Kidney (tissue), 14 donors: ENCODE measurements around the gene FAF1. TPM values are rescaled to one million over a fixed set of nuclear protein-coding genes. Genes with fewer than 3 reads are reported as not detected.

Experiments
- DNase-seq, 5 donors: peaks; one replicate each; pipeline ENCODE4 v3.0.0-alpha.2; 2013 to 2020
- FAIRE-seq: peaks from 2 replicates; lab custom pipeline; 2012; peaks lifted over from hg19 to GRCh38; lab: Jason Lieb, UNC
- H3K27ac ChIP-seq, 2 donors: one replicate each; pipeline ENCODE4 v1.7.0; 2013; ENCODE audit warnings: low read depth in 2 of 2, low read length in 2 of 2, inconsistent platforms in 1 of 2
- H3K27me3 ChIP-seq: one replicate; pipeline ENCODE4 v1.7.1; 2013; ENCODE audit warnings: low read length, inconsistent platforms; ENCODE audit not compliant: control insufficient read depth, insufficient read depth
- H3K36me3 ChIP-seq, 3 donors: one replicate each; pipeline versions ENCODE4 v1.7.0 to v1.7.1; 2013; ENCODE audit warnings: low read length in 3 of 3, control low read depth in 1 of 3, inconsistent platforms in 1 of 3; ENCODE audit not compliant: insufficient read depth in 3 of 3, control insufficient read depth in 2 of 3
- H3K4me1 ChIP-seq, 3 donors: one replicate each; pipeline versions ENCODE4 v1.7.0 to v1.7.1; 2013; ENCODE audit warnings: low read length in 3 of 3, inconsistent platforms in 1 of 3, low read depth in 1 of 3; ENCODE audit not compliant: control insufficient read depth in 2 of 3, insufficient read depth in 2 of 3
- H3K4me3 ChIP-seq, 3 donors: one replicate each; pipeline versions ENCODE4 v1.7.0 to v1.8.1; 2013; ENCODE audit warnings: low read length in 3 of 3, control low read depth in 1 of 3, inconsistent platforms in 1 of 3
- H3K9ac ChIP-seq, 3 donors: one replicate each; pipeline versions ENCODE4 v1.7.0 to v1.7.1; 2013; ENCODE audit warnings: low read length in 3 of 3, control low read depth in 1 of 3, inconsistent platforms in 1 of 3
- H3K9me3 ChIP-seq, 3 donors: one replicate each; pipeline versions ENCODE4 v1.7.0 to v1.7.1; 2013; ENCODE audit warnings: low read length in 3 of 3, control low read depth in 1 of 3, inconsistent platforms in 1 of 3; ENCODE audit not compliant: control insufficient read depth in 2 of 3, insufficient read depth in 1 of 3
- intact Hi-C: fragments of 100-400 bp; cut with DNase I; formaldehyde crosslinking; loops from one replicate; pipeline ENCODE4 v1.11.1; 2022
- polyA plus RNA-seq: library from polyadenylated mRNA; stranded (reverse); fragments of 350-450 nt; fragmentation: Illumina TruSeq; extraction: RNeasy Lipid Tissue Mini Kit (QIAGEN cat#74804); gene quantifications from one replicate; pipeline ENCODE4 v1.2.3, GENCODE V29; 2014; ENCODE audit warnings: low read depth, low replicate concordance; ENCODE audit not compliant: insufficient read depth
- total RNA-seq: library from RNA; stranded (reverse); fragmentation: NEBNext Ultra II Directional; extraction: Animal tissue kit (Norgen Biotek cat#: 25700); gene quantifications from one replicate; pipeline ENCODE4 v1.2.1, GENCODE V29; 2021
- TF ChIP-seq, protein P1 (sequence below): IDR thresholded peaks from 3 replicates; pipeline ENCODE4 v1.5.1; 2012; ENCODE audit warnings: mild to moderate bottlenecking, moderate library complexity, borderline replicate concordance; ENCODE audit not compliant: insufficient read depth; ENCODE audit errors: extremely low read depth
- donor health status: control.
- donor health status: control.
- donor health status: control.
- donor health status: control.
- donor health status: control.
- donor health status: DM: yes; HTN: yes; CAD: no.
- donor health status: Normal renal cell carcinoma (clear cell type).

FAF1 gene
- total and polyA plus RNA-seq, 2 donors from 2014 or later, result 50.1 to 72.8 TPM

- no peak overlapping the region for H3K9ac ChIP-seq
- H3K36me3 ChIP-seq, result no peaks in the 10 kb centered on the region
- no peaks in the 10 kb centered on the region for H3K4me1 ChIP-seq
- intact Hi-C loops, result no loop called here
- TF ChIP-seq, protein P1, sequence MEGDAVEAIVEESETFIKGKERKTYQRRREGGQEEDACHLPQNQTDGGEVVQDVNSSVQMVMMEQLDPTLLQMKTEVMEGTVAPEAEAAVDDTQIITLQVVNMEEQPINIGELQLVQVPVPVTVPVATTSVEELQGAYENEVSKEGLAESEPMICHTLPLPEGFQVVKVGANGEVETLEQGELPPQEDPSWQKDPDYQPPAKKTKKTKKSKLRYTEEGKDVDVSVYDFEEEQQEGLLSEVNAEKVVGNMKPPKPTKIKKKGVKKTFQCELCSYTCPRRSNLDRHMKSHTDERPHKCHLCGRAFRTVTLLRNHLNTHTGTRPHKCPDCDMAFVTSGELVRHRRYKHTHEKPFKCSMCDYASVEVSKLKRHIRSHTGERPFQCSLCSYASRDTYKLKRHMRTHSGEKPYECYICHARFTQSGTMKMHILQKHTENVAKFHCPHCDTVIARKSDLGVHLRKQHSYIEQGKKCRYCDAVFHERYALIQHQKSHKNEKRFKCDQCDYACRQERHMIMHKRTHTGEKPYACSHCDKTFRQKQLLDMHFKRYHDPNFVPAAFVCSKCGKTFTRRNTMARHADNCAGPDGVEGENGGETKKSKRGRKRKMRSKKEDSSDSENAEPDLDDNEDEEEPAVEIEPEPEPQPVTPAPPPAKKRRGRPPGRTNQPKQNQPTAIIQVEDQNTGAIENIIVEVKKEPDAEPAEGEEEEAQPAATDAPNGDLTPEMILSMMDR, result no peak
- no peaks in the 10 kb centered on the region for H3K9me3 ChIP-seq
- no peak for DNase-seq
- no peak overlapping the region for H3K4me3 ChIP-seq
- peak; percentile 45 for FAIRE-seq
- no peaks in the 10 kb centered on the region for H3K27me3 ChIP-seq
- H3K27ac ChIP-seq, result no peak overlapping the region
Observed at GRCh38 chr1:50693829-50694228, 266.2 kb downstream of the FAF1 start.

DNA sequence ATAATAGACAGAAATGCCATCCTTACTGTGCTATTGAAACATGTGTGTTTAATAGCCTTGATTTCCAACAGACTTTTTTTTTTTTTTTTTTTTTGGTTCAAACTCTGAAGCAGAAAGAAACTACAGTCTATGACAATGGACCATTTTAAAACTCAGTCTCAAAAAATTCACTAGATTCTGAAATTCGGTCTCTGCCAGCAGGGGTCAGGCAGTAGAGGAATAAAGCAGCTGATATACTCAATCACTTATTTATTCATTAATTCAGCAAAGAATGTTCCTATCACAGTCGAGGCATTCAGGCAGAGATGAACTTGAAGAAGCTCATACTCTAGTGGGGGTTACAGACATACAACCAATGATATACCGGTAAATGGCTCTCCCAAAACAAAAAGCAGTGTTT is 275.9 kb downstream of the FAF1 start:
- no peaks in the 10 kb centered on the region for H3K36me3 ChIP-seq
- intact Hi-C loops, result no loop called here
- no peak overlapping the region for H3K9ac ChIP-seq
- no peak for DNase-seq
- no peaks in the 10 kb centered on the region for H3K4me1 ChIP-seq
- FAIRE-seq, result no peak
- no peak overlapping the region for H3K4me3 ChIP-seq
- no peaks in the 10 kb centered on the region for H3K9me3 ChIP-seq
- H3K27me3 ChIP-seq, result no peaks in the 10 kb centered on the region
- no peak overlapping the region for H3K27ac ChIP-seq
- TF ChIP-seq, protein P1, result no peak

DNA sequence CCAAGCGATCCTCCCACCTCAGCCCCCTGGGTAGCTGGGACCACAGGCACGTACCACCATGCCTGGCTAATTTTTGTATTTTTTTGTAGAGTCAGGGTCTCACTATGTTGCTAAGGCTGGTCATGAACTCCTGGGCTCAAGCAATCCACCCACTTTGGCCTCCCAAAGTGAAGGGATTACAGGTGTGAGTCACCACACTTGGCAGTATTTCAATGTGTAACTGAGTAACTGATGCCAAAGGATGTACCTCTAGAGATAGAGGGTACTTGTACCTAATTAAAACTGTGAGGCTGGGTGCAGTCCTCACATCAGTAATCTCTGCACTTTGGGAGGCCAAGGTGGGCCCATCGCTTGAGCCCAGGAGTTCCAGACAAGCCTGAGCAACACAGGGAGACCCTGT is 278.1 kb downstream of the FAF1 start:
- FAIRE-seq (no peak), DNase-seq (no peak)
- Histone ChIP-seq H3K27ac (no peak overlapping the region), H3K9ac (no peak overlapping the region), H3K4me3 (no peak overlapping the region), H3K4me1 (no peaks in the 10 kb centered on the region), H3K36me3 (no peaks in the 10 kb centered on the region), H3K9me3 (no peaks in the 10 kb centered on the region), H3K27me3 (no peaks in the 10 kb centered on the region)
- TF ChIP-seq, protein P1, result no peak
- intact Hi-C loops, result no loop called here

DNA sequence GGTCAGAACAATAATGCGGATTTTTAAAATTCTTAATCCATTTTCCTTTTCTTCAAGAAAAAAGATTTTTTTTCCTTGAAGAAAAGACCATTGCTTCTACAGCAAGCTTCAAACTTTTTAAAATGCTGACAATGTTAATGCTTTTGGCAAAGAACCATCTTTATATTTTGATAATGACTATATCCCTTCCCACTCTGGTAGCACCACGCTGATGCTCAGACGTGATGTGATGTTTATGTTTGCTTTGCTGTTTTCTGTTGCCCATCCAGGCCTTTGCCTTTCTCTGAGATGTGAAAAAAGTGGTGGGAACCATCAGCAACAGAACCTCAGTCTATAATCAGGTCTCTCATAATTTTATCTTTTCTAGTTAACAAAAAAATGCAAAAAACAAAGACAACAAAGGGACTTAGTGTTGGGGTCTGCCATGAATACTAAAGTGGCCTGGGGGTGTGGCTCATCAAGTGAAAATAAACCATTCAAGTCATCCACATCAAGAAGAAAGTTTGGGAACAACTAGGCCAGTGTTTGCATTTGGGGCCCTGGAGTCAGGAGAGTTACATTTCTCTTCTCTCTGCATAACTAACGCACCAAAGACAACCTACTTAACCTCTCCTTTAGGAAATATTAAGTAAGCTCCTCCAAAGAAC is 292.2 kb downstream of the FAF1 start:
- H3K27me3 ChIP-seq, result no peaks in the 10 kb centered on the region
- intact Hi-C loops, result no loop called here
- H3K36me3 ChIP-seq, result no peaks in the 10 kb centered on the region
- peaks cover 0 to 9% (median 2%) of the 10 kb centered on the region in 3 donors for H3K4me1 ChIP-seq
- DNase-seq (no peak), FAIRE-seq (no peak)
- TF ChIP-seq, protein P1, result no peak
- no peak overlapping the region for H3K9ac ChIP-seq
- no peak overlapping the region for H3K27ac ChIP-seq
- no peaks in the 10 kb centered on the region for H3K9me3 ChIP-seq
- no peak overlapping the region for H3K4me3 ChIP-seq
